Prostate gland (tissue), 2 donors: ENCODE results near the gene WWP2. TPM values are rescaled to one million over a fixed set of nuclear protein-coding genes. Genes with fewer than 3 reads are reported as not detected.

Source experiments
- DNase-seq: peaks from one replicate; pipeline ENCODE4 v3.0.0-alpha.2; 2019; ENCODE audit warnings: low spot score
- H3K27ac ChIP-seq, 2 donors: fragments of 200-600 bp; sonication (generic); 2 replicates each; pipeline ENCODE4 v1.5.1; 2017 to 2019
- H3K27me3 ChIP-seq: fragments of 200-600 bp; sonication (generic); replicated peaks from 2 replicates; pipeline ENCODE4 v1.5.1; 2019; ENCODE audit not compliant: insufficient read depth
- H3K36me3 ChIP-seq, 2 donors: fragments of 200-600 bp; sonication (generic); 1 replicate in 1 of 2; 2 replicates in 1 of 2; pipeline versions ENCODE4 v1.5.1 to v1.8.1; 2017 to 2019
- H3K4me1 ChIP-seq: fragments of 200-600 bp; sonication (generic); replicated peaks from 2 replicates; pipeline ENCODE4 v1.5.1; 2019
- H3K4me3 ChIP-seq, 2 donors: fragments of 200-600 bp; sonication (generic); 2 replicates each; pipeline ENCODE4 v1.5.1; 2017 to 2019
- H3K9me3 ChIP-seq: fragments of 200-600 bp; sonication (generic); 2 replicates; pipeline ENCODE4 v1.5.1; 2017
- POLR2A ChIP-seq: fragments of 450-650 bp; IDR thresholded peaks from one replicate; pipeline ENCODE4 v1.6.1; 2016; ENCODE audit warnings: antibody characterized with exemption, mild to moderate bottlenecking
- POLR2AphosphoS5 ChIP-seq: sonication (generic); formaldehyde crosslinking; IDR thresholded peaks from one replicate; pipeline ENCODE4 v1.6.1; 2017; ENCODE audit warnings: antibody characterized with exemption
- WGBS: methylation state at CpG from one replicate; pipeline ENCODE4 v1.1.5; 2018; 5-methylcytosine and 5-hydroxymethylcytosine counted together
- intact Hi-C: fragments of 100-400 bp; cut with DNase I; formaldehyde crosslinking; loops from one replicate; pipeline ENCODE4 v1.14.2; 2022
- total RNA-seq, 2 donors: library from RNA; depleted of rRNA; stranded (reverse); fragments of >200 nt; gene quantifications; one replicate each; pipeline ENCODE4 v1.1.0, GENCODE V29; 2016
- TF ChIP-seq, protein P1 (sequence below), 4 experiments: fragments of 200-600 bp in 2 of 4; fragments of 450-650 bp in 2 of 4; sonication (generic) in 2 of 4; IDR thresholded peaks; 1 replicate in 3 of 4; 2 replicates in 1 of 4; pipeline ENCODE4 v1.5.1; 2016 to 2019; ENCODE audit warnings: antibody characterized with exemption in 4 of 4, mild to moderate bottlenecking in 2 of 4, moderate library complexity in 2 of 4

WWP2 gene
- total RNA-seq, 2 donors from 2014 or later: 30.9 to 66.3 TPM

DNA sequence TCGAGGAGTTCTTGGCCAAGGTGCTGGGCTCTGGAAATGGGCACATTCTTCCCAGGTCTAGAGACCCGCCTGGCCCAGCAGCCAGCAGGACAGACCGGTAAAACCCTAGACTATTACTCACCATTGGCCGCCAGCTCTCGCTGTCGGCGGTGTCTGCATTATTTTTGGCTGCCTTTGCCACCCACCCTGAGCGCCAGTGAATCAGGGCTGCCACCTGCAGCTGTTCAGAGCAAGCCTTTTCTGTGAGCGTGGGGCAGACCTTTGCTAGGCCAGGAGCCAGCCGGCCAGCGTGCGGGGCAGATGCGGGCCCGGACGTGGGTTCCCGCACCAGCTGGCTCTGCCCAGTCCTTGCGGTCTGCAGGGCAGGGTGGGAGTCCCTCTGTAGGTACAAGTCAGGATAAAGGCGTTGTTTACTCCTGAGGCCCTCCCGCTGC lies 173.2 kb downstream of the WWP2 start:
- Histone ChIP-seq H3K4me3 (no peak overlapping the region), H3K36me3 (peaks cover 2 to 16% of the 10 kb centered on the region in 2 donors)
- no peak for DNase-seq

DNA sequence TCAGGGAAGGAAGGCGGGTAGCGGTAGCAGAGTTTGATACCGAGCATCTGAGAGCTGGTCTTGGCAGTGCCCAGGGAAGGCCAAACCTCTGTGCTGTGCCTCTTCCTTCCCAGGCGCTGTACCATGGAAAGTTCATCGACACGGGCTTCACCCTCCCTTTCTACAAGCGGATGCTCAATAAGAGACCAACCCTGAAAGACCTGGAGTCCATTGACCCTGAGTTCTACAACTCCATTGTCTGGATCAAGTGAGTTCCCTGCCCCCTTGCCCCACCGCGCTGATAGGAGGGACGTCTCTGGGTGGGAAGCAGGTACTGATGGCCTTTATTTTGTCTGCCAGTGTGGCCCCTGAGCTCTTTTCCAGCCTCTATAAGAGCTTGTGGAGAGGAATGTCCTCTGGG lies 173.6 kb downstream of the WWP2 start:
- Histone ChIP-seq H3K9me3 (no peaks in the 10 kb centered on the region), H3K4me3 (no peak overlapping the region), H3K36me3 (peaks cover 2 to 21% of the 10 kb centered on the region in 2 donors), H3K27me3 (no peaks in the 10 kb centered on the region), H3K27ac (no peak overlapping the region), H3K4me1 (no peaks in the 10 kb centered on the region)
- intact Hi-C loops: no loop called here
- TF ChIP-seq, protein P1, sequence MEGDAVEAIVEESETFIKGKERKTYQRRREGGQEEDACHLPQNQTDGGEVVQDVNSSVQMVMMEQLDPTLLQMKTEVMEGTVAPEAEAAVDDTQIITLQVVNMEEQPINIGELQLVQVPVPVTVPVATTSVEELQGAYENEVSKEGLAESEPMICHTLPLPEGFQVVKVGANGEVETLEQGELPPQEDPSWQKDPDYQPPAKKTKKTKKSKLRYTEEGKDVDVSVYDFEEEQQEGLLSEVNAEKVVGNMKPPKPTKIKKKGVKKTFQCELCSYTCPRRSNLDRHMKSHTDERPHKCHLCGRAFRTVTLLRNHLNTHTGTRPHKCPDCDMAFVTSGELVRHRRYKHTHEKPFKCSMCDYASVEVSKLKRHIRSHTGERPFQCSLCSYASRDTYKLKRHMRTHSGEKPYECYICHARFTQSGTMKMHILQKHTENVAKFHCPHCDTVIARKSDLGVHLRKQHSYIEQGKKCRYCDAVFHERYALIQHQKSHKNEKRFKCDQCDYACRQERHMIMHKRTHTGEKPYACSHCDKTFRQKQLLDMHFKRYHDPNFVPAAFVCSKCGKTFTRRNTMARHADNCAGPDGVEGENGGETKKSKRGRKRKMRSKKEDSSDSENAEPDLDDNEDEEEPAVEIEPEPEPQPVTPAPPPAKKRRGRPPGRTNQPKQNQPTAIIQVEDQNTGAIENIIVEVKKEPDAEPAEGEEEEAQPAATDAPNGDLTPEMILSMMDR (IDR thresholded peaks at IDR 0.05): no peak
- no peak for TF ChIP-seq POLR2A
- no peak for TF ChIP-seq POLR2AphosphoS5
- DNase-seq: no peak
- WGBS: 90% methylated on average over 10 of the region's 10 CpGs

More for the DNA sequence above, 173.2 kb downstream of the WWP2 start:
- 94% methylated on average over 18 of the region's 19 CpGs for WGBS
- TF ChIP-seq POLR2AphosphoS5 (no peak), POLR2A (no peak)
- TF ChIP-seq, protein P1 (IDR thresholded peaks at IDR 0.05): no peak
- Histone ChIP-seq H3K9me3 (no peaks in the 10 kb centered on the region), H3K4me1 (no peaks in the 10 kb centered on the region), H3K27me3 (no peaks in the 10 kb centered on the region), H3K27ac (no peak overlapping the region)
- intact Hi-C loops: no loop called here

DNA sequence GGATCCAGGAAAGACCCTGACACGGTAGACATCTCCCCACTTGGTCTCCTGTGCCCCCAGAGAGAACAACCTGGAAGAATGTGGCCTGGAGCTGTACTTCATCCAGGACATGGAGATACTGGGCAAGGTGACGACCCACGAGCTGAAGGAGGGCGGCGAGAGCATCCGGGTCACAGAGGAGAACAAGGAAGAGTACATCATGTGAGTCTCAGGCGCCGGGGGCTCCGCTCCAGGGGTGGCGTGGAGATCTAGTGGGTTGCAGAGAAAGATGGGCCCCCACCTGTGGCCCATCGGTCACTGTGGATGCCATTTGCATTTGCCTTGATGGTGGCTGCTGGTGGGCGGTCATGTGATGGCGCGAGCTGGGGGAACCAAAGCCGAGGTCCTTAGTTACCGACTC lies 174.1 kb downstream of the WWP2 start:
- WGBS: 94% methylated on average over 16 of the region's 16 CpGs
- H3K36me3 ChIP-seq: peaks cover 2 to 21% of the 10 kb centered on the region in 2 donors

DNA sequence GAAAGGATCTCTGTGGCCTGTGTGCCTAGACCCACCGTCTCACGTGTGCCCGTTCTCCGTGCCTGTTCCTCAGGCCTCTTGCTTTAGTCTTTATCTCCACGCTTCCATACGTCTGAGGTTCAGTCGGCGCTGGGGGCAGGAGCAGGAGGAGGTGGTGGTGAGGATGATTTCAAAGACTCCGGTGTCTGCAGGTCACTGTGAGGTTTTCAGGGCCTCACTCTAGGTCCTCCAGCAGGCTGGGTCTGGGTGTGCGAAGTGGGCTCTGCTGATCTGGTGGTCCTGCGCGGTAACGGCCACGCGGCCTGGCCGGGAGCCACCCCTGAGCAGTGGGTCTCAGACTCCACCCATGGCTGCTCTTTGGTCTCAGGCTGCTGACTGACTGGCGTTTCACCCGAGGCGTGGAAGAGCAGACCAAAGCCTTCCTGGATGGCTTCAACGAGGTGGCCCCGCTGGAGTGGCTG lies 174.6 kb downstream of the WWP2 start:
- Histone ChIP-seq H3K27me3 (no peaks in the 10 kb centered on the region), H3K36me3 (peaks cover 2 to 21% of the 10 kb centered on the region in 2 donors), H3K9me3 (no peaks in the 10 kb centered on the region), H3K4me1 (no peaks in the 10 kb centered on the region), H3K27ac (no peak overlapping the region), H3K4me3 (no peak overlapping the region)
- no peak for TF ChIP-seq POLR2A
- TF ChIP-seq, protein P1 (IDR thresholded peaks at IDR 0.05): no peak
- no peak for TF ChIP-seq POLR2AphosphoS5
- intact Hi-C loops: no loop called here
- DNase-seq: no peak
- WGBS: 96% methylated on average over 20 of the region's 21 CpGs

More for the DNA sequence above, 174.1 kb downstream of the WWP2 start:
- no peaks in the 10 kb centered on the region for H3K4me1 ChIP-seq
- H3K4me3 ChIP-seq: no peak overlapping the region
- no peak overlapping the region for H3K27ac ChIP-seq
- intact Hi-C loops: no loop called here
- no peaks in the 10 kb centered on the region for H3K9me3 ChIP-seq
- no peak for DNase-seq
- TF ChIP-seq POLR2A: no peak
- no peak for TF ChIP-seq POLR2AphosphoS5
- TF ChIP-seq, protein P1 (IDR thresholded peaks at IDR 0.05): no peak
- H3K27me3 ChIP-seq: no peaks in the 10 kb centered on the region

DNA sequence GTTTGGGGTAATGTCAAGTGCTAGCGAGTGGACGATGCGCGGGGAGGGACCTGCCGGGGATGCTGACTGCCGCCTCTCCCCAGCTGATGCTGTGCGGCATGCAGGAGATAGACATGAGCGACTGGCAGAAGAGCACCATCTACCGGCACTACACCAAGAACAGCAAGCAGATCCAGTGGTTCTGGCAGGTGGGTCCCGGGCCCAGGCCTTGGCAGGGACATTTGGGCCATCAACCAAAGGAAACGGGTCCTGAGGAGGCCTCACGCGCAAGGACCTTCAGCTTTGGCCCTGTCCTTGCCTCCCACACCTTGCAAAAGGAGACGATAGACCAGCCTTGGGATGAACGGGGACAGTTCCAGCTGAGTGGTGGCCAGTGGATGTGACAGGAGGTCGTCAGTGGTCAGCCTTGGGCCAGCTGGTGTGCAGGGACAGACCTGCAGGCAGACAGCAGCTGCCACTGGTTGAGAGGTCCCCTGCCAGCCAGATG lies 175.4 kb downstream of the WWP2 start:
- Histone ChIP-seq H3K27me3 (no peaks in the 10 kb centered on the region), H3K4me1 (no peaks in the 10 kb centered on the region), H3K36me3 (peaks cover 2 to 21% of the 10 kb centered on the region in 2 donors), H3K9me3 (no peaks in the 10 kb centered on the region), H3K4me3 (no peak overlapping the region), H3K27ac (no peak overlapping the region)
- intact Hi-C loops: no loop called here
- WGBS: 77% methylated on average over 16 of the region's 16 CpGs
- no peak for DNase-seq
- TF ChIP-seq POLR2A (no peak), POLR2AphosphoS5 (no peak)
- TF ChIP-seq, protein P1 (IDR thresholded peaks at IDR 0.05): no peak
